BE2C (cell line): ENCODE results near the gene DNLZ.

Source experiments
- DNase-seq: peaks from one replicate; pipeline ENCODE4 v3.0.0-alpha.2; 2020
- H3K27me3 ChIP-seq: fragments of 250-450 bp; sonication (Bioruptor Pico); 2 replicates; pipeline ENCODE4 v1.5.1; 2020; ENCODE audit warnings: mild to moderate bottlenecking
- H3K36me3 ChIP-seq: fragments of 250-450 bp; sonication (Bioruptor Pico); 2 replicates; pipeline ENCODE4 v1.5.1; 2020; ENCODE audit warnings: mild to moderate bottlenecking
- H3K4me1 ChIP-seq: fragments of 250-450 bp; sonication (Bioruptor Pico); 2 replicates; pipeline ENCODE4 v1.5.1; 2020
- H3K4me3 ChIP-seq: 2 replicates; pipeline ENCODE4 v1.5.1; 2011; ENCODE audit warnings: low read depth, low read length
- H3K9me3 ChIP-seq: fragments of 250-450 bp; sonication (Bioruptor Pico); 2 replicates; pipeline ENCODE4 v1.5.1; 2020
- TF ChIP-seq, protein P1 (sequence below): IDR thresholded peaks from 2 replicates; pipeline ENCODE4 v1.5.1; 2012; ENCODE audit warnings: mild to moderate bottlenecking, low read depth, low read length

The DNLZ gene

DNA sequence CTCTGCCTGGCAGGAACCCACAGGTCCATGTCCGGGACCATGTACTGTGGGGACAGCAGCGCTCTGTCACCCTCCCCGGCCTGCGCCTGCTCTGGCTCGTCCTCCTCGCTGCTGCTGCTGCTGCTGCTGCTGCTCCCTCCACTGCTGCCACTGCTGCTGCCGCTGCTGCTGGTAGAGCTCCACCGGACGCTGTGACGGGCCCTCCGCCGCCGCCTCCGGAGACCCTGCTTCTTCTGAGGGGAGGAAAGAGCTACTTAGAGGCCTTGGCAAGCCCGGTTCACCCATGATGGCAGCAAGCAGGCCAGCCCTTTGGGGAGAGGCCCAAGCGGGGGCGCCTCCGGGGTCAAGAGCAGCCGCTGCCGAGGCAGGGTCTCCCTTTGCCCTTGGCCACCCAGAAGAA, 19.9 kb upstream of the DNLZ start:
- H3K4me1 ChIP-seq, result no peaks in the 10 kb centered on the region
- H3K4me3 ChIP-seq, result no peak overlapping the region
- no peaks in the 10 kb centered on the region for H3K27me3 ChIP-seq
- H3K36me3 ChIP-seq, result peaks cover 81% of the 10 kb centered on the region
- H3K9me3 ChIP-seq, result no peaks in the 10 kb centered on the region
- no peak for DNase-seq
- TF ChIP-seq, protein P1, sequence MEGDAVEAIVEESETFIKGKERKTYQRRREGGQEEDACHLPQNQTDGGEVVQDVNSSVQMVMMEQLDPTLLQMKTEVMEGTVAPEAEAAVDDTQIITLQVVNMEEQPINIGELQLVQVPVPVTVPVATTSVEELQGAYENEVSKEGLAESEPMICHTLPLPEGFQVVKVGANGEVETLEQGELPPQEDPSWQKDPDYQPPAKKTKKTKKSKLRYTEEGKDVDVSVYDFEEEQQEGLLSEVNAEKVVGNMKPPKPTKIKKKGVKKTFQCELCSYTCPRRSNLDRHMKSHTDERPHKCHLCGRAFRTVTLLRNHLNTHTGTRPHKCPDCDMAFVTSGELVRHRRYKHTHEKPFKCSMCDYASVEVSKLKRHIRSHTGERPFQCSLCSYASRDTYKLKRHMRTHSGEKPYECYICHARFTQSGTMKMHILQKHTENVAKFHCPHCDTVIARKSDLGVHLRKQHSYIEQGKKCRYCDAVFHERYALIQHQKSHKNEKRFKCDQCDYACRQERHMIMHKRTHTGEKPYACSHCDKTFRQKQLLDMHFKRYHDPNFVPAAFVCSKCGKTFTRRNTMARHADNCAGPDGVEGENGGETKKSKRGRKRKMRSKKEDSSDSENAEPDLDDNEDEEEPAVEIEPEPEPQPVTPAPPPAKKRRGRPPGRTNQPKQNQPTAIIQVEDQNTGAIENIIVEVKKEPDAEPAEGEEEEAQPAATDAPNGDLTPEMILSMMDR, result no peak

DNA sequence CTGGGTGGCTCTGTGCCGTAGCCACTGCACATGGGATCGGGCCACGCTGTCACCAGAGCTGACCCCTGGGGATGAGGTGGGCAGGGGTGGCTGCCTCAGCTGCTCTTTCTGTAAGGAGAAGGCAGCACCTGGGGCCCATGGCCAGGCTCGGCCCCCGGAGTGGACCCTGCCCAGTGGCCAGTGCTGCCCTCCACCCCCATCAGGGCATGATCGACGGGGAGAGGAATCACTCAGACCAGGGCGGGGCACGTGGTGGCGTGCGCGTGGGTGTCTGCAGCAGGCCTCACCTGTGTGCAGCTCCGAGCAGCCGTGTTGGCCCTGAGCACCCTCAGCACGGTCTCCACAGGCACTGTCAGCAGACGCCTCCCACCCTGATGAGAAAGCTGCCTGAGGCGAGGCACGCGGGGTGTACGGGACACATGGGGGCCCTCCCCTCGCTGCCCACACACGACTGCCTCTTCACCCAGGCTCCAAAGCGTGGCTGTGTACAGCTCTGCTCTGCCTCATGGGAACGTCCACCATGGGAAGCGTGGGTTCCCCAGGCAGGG, 18.5 kb upstream of the DNLZ start:
- Histone ChIP-seq H3K4me3 (no peak overlapping the region), H3K27me3 (no peaks in the 10 kb centered on the region), H3K4me1 (no peaks in the 10 kb centered on the region), H3K9me3 (no peaks in the 10 kb centered on the region), H3K36me3 (peaks cover 69% of the 10 kb centered on the region)
- no peak for DNase-seq
- TF ChIP-seq, protein P1, result no peak

DNA sequence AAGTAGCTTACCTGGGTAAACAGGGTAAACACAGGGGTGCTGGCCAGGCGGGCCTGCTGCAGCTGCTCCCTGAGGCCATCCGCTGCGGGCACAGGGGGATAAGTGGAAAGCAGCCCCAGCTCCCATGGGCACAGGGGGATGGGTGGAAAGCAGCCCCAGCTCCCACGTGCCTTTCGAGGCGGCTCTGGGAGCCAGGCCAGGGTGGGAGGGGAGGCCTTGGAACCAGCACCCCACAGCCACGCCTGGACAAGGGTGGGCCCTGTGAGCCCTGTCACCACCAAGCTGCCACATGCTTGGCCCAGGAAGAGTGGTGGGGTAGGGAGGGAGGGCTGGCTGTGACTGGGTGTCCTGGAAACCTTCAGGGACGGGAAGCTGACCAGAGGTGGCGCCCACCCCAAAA, 17.8 kb upstream of the DNLZ start:
- no peak for DNase-seq
- Histone ChIP-seq H3K9me3 (no peaks in the 10 kb centered on the region), H3K4me1 (no peaks in the 10 kb centered on the region), H3K36me3 (peaks cover 63% of the 10 kb centered on the region), H3K27me3 (no peaks in the 10 kb centered on the region), H3K4me3 (no peak overlapping the region)
- TF ChIP-seq, protein P1, result no peak

DNA sequence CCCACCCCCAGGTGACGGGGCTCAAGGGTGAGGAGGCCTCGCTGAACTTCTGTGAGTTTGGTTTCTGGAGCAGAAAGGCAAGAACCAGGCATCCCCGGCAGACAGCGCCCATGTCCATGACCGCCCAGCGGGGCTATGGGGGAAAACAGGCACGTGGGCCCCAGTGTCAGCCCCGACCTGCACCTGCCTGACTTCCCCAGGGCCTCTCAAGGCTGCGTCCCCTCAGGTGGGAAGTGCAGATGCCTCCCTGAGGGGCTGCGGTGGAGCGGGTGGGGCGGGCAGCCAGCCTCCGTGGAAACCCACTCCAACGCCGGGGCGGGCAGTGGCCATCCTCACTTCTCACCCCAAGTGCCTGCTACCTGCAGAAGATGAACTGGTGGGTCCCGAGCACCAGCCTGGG, 16.8 kb upstream of the DNLZ start:
- TF ChIP-seq, protein P1, result no peak
- Histone ChIP-seq H3K4me1 (no peaks in the 10 kb centered on the region), H3K4me3 (no peak overlapping the region), H3K27me3 (no peaks in the 10 kb centered on the region), H3K9me3 (no peaks in the 10 kb centered on the region), H3K36me3 (peaks cover 67% of the 10 kb centered on the region)
- no peak for DNase-seq

DNA sequence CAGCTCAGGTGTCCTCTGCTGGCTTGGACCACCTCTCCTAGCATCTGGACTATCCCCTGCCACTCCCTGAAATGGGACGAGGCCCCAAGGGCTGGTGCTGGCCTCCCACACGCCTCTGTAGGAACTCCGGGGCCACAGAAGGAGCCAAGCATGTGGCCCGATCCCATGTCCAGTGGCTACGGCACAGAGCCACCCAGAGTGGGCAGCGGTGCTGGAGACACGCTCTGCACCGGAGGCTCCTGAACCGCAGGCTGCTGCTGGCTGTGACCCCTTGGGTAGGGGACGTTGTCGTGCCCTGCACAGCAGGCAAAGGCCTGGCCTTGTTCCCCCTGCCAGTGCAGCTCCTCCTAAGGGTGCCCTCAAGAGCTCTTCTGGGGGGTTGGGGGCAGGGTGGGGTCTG, 16.3 kb upstream of the DNLZ start:
- H3K27me3 ChIP-seq, result no peaks in the 10 kb centered on the region
- TF ChIP-seq, protein P1, result no peak
- H3K4me1 ChIP-seq, result no peaks in the 10 kb centered on the region
- no peaks in the 10 kb centered on the region for H3K9me3 ChIP-seq
- H3K36me3 ChIP-seq, result peaks cover 69% of the 10 kb centered on the region
- no peak for DNase-seq
- no peak overlapping the region for H3K4me3 ChIP-seq

DNA sequence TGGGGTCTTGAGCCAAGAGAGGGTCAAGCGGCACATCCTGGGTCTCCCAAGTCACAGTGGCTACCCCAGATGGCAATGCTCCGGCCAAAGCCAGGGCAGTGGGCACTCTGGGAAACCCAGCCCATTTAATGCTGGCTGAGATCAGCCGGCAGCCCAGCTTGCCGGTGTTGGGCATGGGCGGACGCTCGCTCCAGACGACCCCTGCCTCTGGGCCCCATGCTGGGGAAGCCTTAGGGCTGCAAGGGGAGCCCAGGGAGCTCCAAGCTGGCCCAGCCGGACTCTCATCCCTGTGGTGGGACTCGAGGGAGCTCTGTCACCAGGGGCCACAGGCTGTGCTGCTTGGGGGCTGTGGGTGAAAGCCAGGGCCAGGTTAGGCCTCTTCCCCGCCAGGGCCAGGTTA, 15.9 kb upstream of the DNLZ start:
- no peaks in the 10 kb centered on the region for H3K4me1 ChIP-seq
- no peak overlapping the region for H3K4me3 ChIP-seq
- H3K9me3 ChIP-seq, result no peaks in the 10 kb centered on the region
- no peaks in the 10 kb centered on the region for H3K27me3 ChIP-seq
- DNase-seq, result no peak
- H3K36me3 ChIP-seq, result peaks cover 64% of the 10 kb centered on the region
- TF ChIP-seq, protein P1, result no peak
